Measurements from ENCODE around the gene CALCR.
"Not testable (repeated sequence)": the region's sequence is repeated elsewhere in the genome, so short reads cannot be mapped to it uniquely, and the experiment has no call there.

The CALCR gene

GRCh38 chr7:93594250-93594649, 19.7 kb upstream of the CALCR start:
- DNase-seq (ENCODE audit: low spot score) = no peak
- no peak for TF ChIP-seq CTCF (IDR thresholded peaks at IDR 0.05; ENCODE audit: extremely low read depth, insufficient read depth, missing control alignments)
- in situ Hi-C loops (cut with MboI; ENCODE audit: low pct_unique_long_range_greater_than_20kb, low sequenced_read_pairs, unreplicated experiment) = no loop called here

GRCh38 chr7:93592588-93593266, 18.2 kb upstream of the CALCR start:
- TF ChIP-seq CTCF (IDR thresholded peaks at IDR 0.05; ENCODE audit: extremely low read depth, insufficient read depth, missing control alignments) = no peak
- DNase-seq (ENCODE audit: low spot score) = no peak
- in situ Hi-C loops (cut with MboI; ENCODE audit: low pct_unique_long_range_greater_than_20kb, low sequenced_read_pairs, unreplicated experiment) = no loop called here

- DNase-seq (ENCODE audit: low spot score); in situ Hi-C loops (cut with MboI; ENCODE audit: low pct_unique_long_range_greater_than_20kb, low sequenced_read_pairs, unreplicated experiment): not testable (repeated sequence)
Measured at GRCh38 chr7:93591224-93592050, 16.9 kb upstream of the CALCR start.

GRCh38 chr7:93586479-93586865, 11.9 kb upstream of the CALCR start:
- DNase-seq (ENCODE audit: low spot score); in situ Hi-C loops (cut with MboI; ENCODE audit: low pct_unique_long_range_greater_than_20kb, low sequenced_read_pairs, unreplicated experiment): not testable (repeated sequence)

GRCh38 chr7:93585694-93586478, 11.4 kb upstream of the CALCR start:
- in situ Hi-C loops (cut with MboI; ENCODE audit: low pct_unique_long_range_greater_than_20kb, low sequenced_read_pairs, unreplicated experiment); DNase-seq (ENCODE audit: low spot score): not testable (repeated sequence)

GRCh38 chr7:93579431-93579830, 4.9 kb upstream of the CALCR start:
- in situ Hi-C loops (cut with MboI; ENCODE audit: low pct_unique_long_range_greater_than_20kb, low sequenced_read_pairs, unreplicated experiment) = no loop called here
- TF ChIP-seq CTCF (IDR thresholded peaks at IDR 0.05; ENCODE audit: extremely low read depth, insufficient read depth, missing control alignments) = no peak
- DNase-seq (ENCODE audit: low spot score) = no peak

- in situ Hi-C loops (cut with MboI; ENCODE audit: low pct_unique_long_range_greater_than_20kb, low sequenced_read_pairs, unreplicated experiment) = no loop called here
- no peak for TF ChIP-seq CTCF (IDR thresholded peaks at IDR 0.05; ENCODE audit: extremely low read depth, insufficient read depth, missing control alignments)
- DNase-seq (ENCODE audit: low spot score) = no peak
Measured at GRCh38 chr7:93578762-93579161, 4.2 kb upstream of the CALCR start.
